PC-9 (cell line): ENCODE data around the gene SLC47A1. TPM values are rescaled to one million over a fixed set of nuclear protein-coding genes. Genes with fewer than 3 reads are reported as not detected.

Source experiments
- BruUV-seq: library from RNA; stranded (reverse); fragments of 400-500 nt; replicated peaks from 2 replicates; lab custom pipeline; 2021; lab: Mats Ljungman, UMichigan
- CTCF ChIA-PET: fragments of 300-600 bp; sonication (Branson Sonifier 250); formaldehyde crosslinking; loops from one replicate; lab custom pipeline; 2022; ENCODE audit warnings: antibody characterized with exemption; lab: Charles Lee
- POLR2A ChIA-PET: fragments of 300-600 bp; sonication (Branson Sonifier 250); formaldehyde crosslinking; loops from one replicate; lab custom pipeline; 2022; ENCODE audit warnings: antibody characterized with exemption; ENCODE audit not compliant: unreplicated experiment; lab: Charles Lee
- DNase-seq, 2 experiments: peaks; one replicate each; pipeline versions ENCODE4 v3.0.0 to v3.0.0-alpha.2; 2015 to 2022; ENCODE audit warnings: mixed read lengths in 1 of 2
- H2AFZ ChIP-seq: fragments of 200-600 bp; sonication (generic); 2 replicates; pipeline ENCODE4 v1.8.1; 2017; ENCODE audit warnings: antibody characterized with exemption
- H3F3A ChIP-seq: fragments of 200-600 bp; sonication (generic); 2 replicates; pipeline ENCODE4 v1.8.1; 2017; ENCODE audit warnings: antibody characterized with exemption, mild to moderate bottlenecking, low read depth; ENCODE audit not compliant: insufficient read depth
- H3K27ac ChIP-seq: fragments of 200-600 bp; sonication (generic); 2 replicates; pipeline ENCODE4 v1.6.1; 2016; ENCODE audit warnings: mixed run types
- H3K27me3 ChIP-seq: fragments of 200-600 bp; sonication (generic); 2 replicates; pipeline ENCODE4 v1.6.1; 2016; ENCODE audit warnings: low read depth, mixed run types; ENCODE audit not compliant: insufficient read depth
- H3K36me3 ChIP-seq: fragments of 200-600 bp; sonication (generic); 2 replicates; pipeline ENCODE4 v1.6.1; 2016; ENCODE audit warnings: low read depth, mixed run types
- H3K4me1 ChIP-seq: fragments of 200-600 bp; sonication (generic); replicated peaks from 2 replicates; pipeline ENCODE4 v1.6.1; 2016; ENCODE audit warnings: mixed run types; ENCODE audit not compliant: insufficient read depth
- H3K4me2 ChIP-seq: fragments of 200-600 bp; sonication (generic); 2 replicates; pipeline ENCODE4 v1.6.1; 2017; ENCODE audit warnings: mixed run types
- H3K4me3 ChIP-seq: fragments of 200-600 bp; sonication (generic); 2 replicates; pipeline ENCODE4 v1.6.1; 2016; ENCODE audit warnings: mixed run types
- H3K79me2 ChIP-seq: fragments of 200-600 bp; sonication (generic); 2 replicates; pipeline ENCODE4 v1.6.1; 2017; ENCODE audit warnings: low read depth, mixed run types
- H3K9me2 ChIP-seq: fragments of 200-600 bp; sonication (generic); 2 replicates; pipeline ENCODE4 v1.8.1; 2017; ENCODE audit warnings: mild to moderate bottlenecking; ENCODE audit not compliant: insufficient read depth
- H3K9me3 ChIP-seq: fragments of 200-600 bp; sonication (generic); 2 replicates; pipeline ENCODE4 v1.8.1; 2016; ENCODE audit warnings: low read depth; ENCODE audit not compliant: insufficient read depth
- H4K20me1 ChIP-seq: fragments of 200-600 bp; sonication (generic); 2 replicates; pipeline ENCODE4 v1.8.1; 2017; ENCODE audit not compliant: insufficient read depth
- EZH2 ChIP-seq: fragments of 200-600 bp; sonication (generic); IDR thresholded peaks from 2 replicates; pipeline ENCODE4 v1.8.0; 2017; ENCODE audit warnings: antibody characterized with exemption, low read depth
- intact Hi-C: fragments of 100-400 bp; cut with micrococcal nuclease; formaldehyde crosslinking; loops from one replicate; pipeline ENCODE4 v1.10.0; 2022; ENCODE audit not compliant: unreplicated experiment
- total RNA-seq: library from RNA; stranded (reverse); gene quantifications from 2 replicates; pipeline ENCODE4 v1.2.3, GENCODE V29; 2021
- TF ChIP-seq, protein P1 (sequence below): fragments of 200-600 bp; sonication (generic); conservative IDR thresholded peaks from 2 replicates; pipeline ENCODE4 v1.6.1; 2017; ENCODE audit warnings: mixed run types, antibody characterized with exemption, mild to moderate bottlenecking, moderate library complexity

The SLC47A1 gene
- total RNA-seq, 1 experiment from 2014 or later: 1.3 TPM

DNA sequence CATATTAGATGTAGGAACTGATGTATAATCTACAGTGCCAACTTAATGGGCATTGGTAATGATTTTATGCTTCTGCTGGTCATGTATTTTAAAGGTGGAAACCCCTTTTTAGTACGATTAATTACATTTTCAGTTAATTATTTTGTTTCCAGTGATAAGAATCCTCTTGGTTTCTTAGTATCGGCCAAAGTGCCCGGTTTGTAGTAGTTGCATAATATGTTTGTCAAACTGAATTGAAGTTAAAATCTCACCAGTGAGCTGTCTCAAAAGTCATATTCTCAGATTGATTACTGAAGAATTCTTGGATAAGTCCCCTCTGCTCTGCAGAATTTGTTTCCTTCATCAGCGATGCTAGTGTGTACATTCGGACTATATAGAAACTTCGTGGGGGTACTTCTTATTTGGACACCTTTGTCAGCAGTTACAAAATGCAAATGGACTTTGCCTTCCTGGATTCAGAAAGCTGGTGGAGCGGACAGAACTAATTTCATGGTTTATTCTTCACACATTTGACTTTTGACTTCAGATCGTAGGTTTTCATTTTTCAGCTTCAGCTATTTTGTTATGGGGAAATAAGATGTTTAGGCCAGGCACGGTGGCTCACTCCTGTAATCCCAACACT lies 28.2 kb downstream of the SLC47A1 start:
- no peak overlapping the region for H3K4me2 ChIP-seq
- H3K79me2 ChIP-seq: no peaks in the 10 kb centered on the region
- H3K27me3 ChIP-seq: no peaks in the 10 kb centered on the region
- no peaks in the 10 kb centered on the region for H3K9me3 ChIP-seq
- no peak overlapping the region for H2AFZ ChIP-seq
- no peak for DNase-seq
- H3K9me2 ChIP-seq: no peaks in the 10 kb centered on the region
- no peaks in the 10 kb centered on the region for H3K36me3 ChIP-seq
- no peaks in the 10 kb centered on the region for H4K20me1 ChIP-seq
- no peak overlapping the region for H3K4me3 ChIP-seq
- no peak for TF ChIP-seq EZH2
- H3F3A ChIP-seq: no peaks in the 10 kb centered on the region
- intact Hi-C loops: no loop called here
- no peaks in the 10 kb centered on the region for H3K4me1 ChIP-seq
- no peak overlapping the region for H3K27ac ChIP-seq
- POLR2A ChIA-PET: no interaction called here
- CTCF ChIA-PET: interaction anchor here (0.7 kb wide), 1 partner anchor 191 kb away, joined by 3 read pairs; no protein-coding TSS in a partner anchor
- no TSS peak for BruUV-seq

GRCh38 chr17:19565817-19566575 lies 32.3 kb downstream of the SLC47A1 start:
- Histone ChIP-seq H2AFZ (no peak overlapping the region), H3K36me3 (no peaks in the 10 kb centered on the region), H3K9me3 (no peaks in the 10 kb centered on the region), H3K27me3 (no peaks in the 10 kb centered on the region), H4K20me1 (no peaks in the 10 kb centered on the region), H3K4me3 (no peak overlapping the region), H3F3A (no peaks in the 10 kb centered on the region), H3K9me2 (no peaks in the 10 kb centered on the region), H3K27ac (no peak overlapping the region), H3K4me2 (no peak overlapping the region), H3K79me2 (no peaks in the 10 kb centered on the region), H3K4me1 (no peaks in the 10 kb centered on the region)
- TF ChIP-seq, protein P1, sequence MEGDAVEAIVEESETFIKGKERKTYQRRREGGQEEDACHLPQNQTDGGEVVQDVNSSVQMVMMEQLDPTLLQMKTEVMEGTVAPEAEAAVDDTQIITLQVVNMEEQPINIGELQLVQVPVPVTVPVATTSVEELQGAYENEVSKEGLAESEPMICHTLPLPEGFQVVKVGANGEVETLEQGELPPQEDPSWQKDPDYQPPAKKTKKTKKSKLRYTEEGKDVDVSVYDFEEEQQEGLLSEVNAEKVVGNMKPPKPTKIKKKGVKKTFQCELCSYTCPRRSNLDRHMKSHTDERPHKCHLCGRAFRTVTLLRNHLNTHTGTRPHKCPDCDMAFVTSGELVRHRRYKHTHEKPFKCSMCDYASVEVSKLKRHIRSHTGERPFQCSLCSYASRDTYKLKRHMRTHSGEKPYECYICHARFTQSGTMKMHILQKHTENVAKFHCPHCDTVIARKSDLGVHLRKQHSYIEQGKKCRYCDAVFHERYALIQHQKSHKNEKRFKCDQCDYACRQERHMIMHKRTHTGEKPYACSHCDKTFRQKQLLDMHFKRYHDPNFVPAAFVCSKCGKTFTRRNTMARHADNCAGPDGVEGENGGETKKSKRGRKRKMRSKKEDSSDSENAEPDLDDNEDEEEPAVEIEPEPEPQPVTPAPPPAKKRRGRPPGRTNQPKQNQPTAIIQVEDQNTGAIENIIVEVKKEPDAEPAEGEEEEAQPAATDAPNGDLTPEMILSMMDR: no peak
- TF ChIP-seq EZH2: no peak
- ChIA-PET CTCF (no interaction called here), POLR2A (no interaction called here)
- no TSS peak for BruUV-seq
- DNase-seq: no peak
- intact Hi-C loops: no loop called here

- BruUV-seq: no TSS peak
- no peaks in the 10 kb centered on the region for H3K4me1 ChIP-seq
- CTCF ChIA-PET: interaction anchor here (0.6 kb wide), 1 partner anchor 37 kb away, joined by 3 read pairs; no protein-coding TSS in a partner anchor
- POLR2A ChIA-PET: interaction anchor here (0.7 kb wide), 1 partner anchor 97 kb away, joined by 5 read pairs; no protein-coding TSS in a partner anchor
- no peaks in the 10 kb centered on the region for H3K36me3 ChIP-seq
- H4K20me1 ChIP-seq: no peaks in the 10 kb centered on the region
- H3K9me2 ChIP-seq: no peaks in the 10 kb centered on the region
- H3K27ac ChIP-seq: no peak overlapping the region
- no peaks in the 10 kb centered on the region for H3K27me3 ChIP-seq
- no peaks in the 10 kb centered on the region for H3K79me2 ChIP-seq
- DNase-seq: no peak
- TF ChIP-seq, protein P1: no peak
- TF ChIP-seq EZH2: no peak
- intact Hi-C loops: no loop called here
- H3K9me3 ChIP-seq: no peaks in the 10 kb centered on the region
- H3K4me2 ChIP-seq: no peak overlapping the region
- no peak overlapping the region for H3K4me3 ChIP-seq
- H3F3A ChIP-seq: no peaks in the 10 kb centered on the region
- no peak overlapping the region for H2AFZ ChIP-seq
Measured at GRCh38 chr17:19567216-19568015, 33.8 kb downstream of the SLC47A1 start.
